ENCODE results near the gene ZNF148.

DNA sequence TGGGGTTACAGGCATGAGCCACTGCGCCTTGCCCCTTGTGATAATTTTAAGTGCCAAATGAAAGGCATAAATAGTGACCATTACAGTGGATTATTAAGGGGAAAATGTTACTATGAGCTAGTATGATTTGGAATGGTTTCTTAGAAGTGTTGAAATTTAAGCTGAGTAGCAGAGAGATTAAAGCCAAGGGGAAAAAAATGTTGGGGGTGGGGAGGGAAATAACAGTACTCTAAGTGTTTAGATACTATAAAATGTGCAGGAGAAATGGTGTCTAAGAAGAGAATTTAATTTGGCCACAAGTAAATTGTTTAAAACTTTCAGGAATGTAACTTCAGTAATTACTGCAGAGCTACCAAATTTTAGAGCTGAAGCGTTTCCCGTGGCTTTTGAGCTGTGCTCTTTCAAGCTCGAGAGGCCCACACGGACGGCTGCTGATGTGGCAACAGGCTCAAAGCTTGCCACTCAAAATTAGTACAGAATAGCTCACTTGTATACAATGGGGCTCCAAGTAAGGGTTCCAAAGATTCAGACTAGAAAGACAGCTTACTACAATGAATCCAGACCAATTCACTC, 138.7 kb downstream of the ZNF148 start:
- TF ChIP-seq, protein P1, sequence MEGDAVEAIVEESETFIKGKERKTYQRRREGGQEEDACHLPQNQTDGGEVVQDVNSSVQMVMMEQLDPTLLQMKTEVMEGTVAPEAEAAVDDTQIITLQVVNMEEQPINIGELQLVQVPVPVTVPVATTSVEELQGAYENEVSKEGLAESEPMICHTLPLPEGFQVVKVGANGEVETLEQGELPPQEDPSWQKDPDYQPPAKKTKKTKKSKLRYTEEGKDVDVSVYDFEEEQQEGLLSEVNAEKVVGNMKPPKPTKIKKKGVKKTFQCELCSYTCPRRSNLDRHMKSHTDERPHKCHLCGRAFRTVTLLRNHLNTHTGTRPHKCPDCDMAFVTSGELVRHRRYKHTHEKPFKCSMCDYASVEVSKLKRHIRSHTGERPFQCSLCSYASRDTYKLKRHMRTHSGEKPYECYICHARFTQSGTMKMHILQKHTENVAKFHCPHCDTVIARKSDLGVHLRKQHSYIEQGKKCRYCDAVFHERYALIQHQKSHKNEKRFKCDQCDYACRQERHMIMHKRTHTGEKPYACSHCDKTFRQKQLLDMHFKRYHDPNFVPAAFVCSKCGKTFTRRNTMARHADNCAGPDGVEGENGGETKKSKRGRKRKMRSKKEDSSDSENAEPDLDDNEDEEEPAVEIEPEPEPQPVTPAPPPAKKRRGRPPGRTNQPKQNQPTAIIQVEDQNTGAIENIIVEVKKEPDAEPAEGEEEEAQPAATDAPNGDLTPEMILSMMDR (IDR thresholded peaks at IDR 0.05) = no peak
- TF ChIP-seq EP300 (IDR thresholded peaks at IDR 0.05) = no peak

All from esophagus muscularis mucosa (tissue), 3 donors.